GM12878 (cell line): ENCODE results near the gene SLC5A6. TPM values are rescaled to one million over a fixed set of nuclear protein-coding genes. Genes with fewer than 3 reads are reported as not detected.

ENCODE experiments used
- ATAC-seq: fragments of 200-7000 bp; cut with Tn5 transposase; 3 replicates; pipeline ENCODE4 v1.9.1; 2020; ENCODE audit warnings: mild to moderate bottlenecking, moderate library complexity
- BruUV-seq: library from RNA; stranded (reverse); fragments of 400-500 nt; replicated peaks from 2 replicates; lab custom pipeline; 2021; lab: Mats Ljungman, UMichigan
- CTCF ChIA-PET: fragments of 300-600 bp; sonication (Branson Sonifier 250); formaldehyde crosslinking; extraction: SDS; loops from one replicate; lab custom pipeline; 2021; ENCODE audit warnings: inconsistent platforms; lab: Yijun Ruan, JAX
- POLR2A ChIA-PET: fragments of 350-600 bp; formaldehyde crosslinking; extraction: SDS; loops from one replicate; lab custom pipeline; 2021; ENCODE audit warnings: inconsistent platforms; lab: Charles Lee
- RAD21 ChIA-PET: fragments of 300-600 bp; sonication (Branson Sonifier 250); formaldehyde crosslinking; loops from one replicate; lab custom pipeline; 2023; ENCODE audit warnings: antibody characterized with exemption; ENCODE audit not compliant: unreplicated experiment; lab: Charles Lee
- SMC1A ChIA-PET: fragments of 300-600 bp; sonication (Branson Sonifier 250); formaldehyde crosslinking; loops from one replicate; lab custom pipeline; 2023; ENCODE audit not compliant: unreplicated experiment, uncharacterized antibody; lab: Charles Lee
- DNase-seq: peaks from one replicate; pipeline ENCODE4 v3.0.0-alpha.2; 2011; ENCODE audit warnings: low read depth, low spot score
- FAIRE-seq: peaks from 3 replicates; lab custom pipeline; 2011; peaks lifted over from hg19 to GRCh38; lab: Jason Lieb, UNC
- H2AFZ ChIP-seq: 2 replicates; pipeline ENCODE4 v1.6.0; 2011; ENCODE audit warnings: low read depth, low read length, control low read depth; ENCODE audit not compliant: control insufficient read depth
- H3K27ac ChIP-seq: 2 replicates; pipeline ENCODE4 v1.5.1; 2011; ENCODE audit warnings: control low read depth; ENCODE audit not compliant: control insufficient read depth, insufficient read depth
- H3K27me3 ChIP-seq, 2 experiments: replicated peaks in 1 of 2; 2 replicates each; pipeline versions ENCODE4 v1.6.0 to v1.6.1; 2011; ENCODE audit warnings: low read length in 1 of 2; ENCODE audit not compliant: control insufficient read depth in 2 of 2, insufficient read depth in 2 of 2
- H3K36me3 ChIP-seq, 2 experiments: 2 replicates each; pipeline ENCODE4 v1.5.1; 2011; ENCODE audit warnings: low read length in 1 of 2; ENCODE audit not compliant: control insufficient read depth in 2 of 2, insufficient read depth in 2 of 2
- H3K4me1 ChIP-seq: 2 replicates; pipeline ENCODE4 v1.6.1; 2011; ENCODE audit warnings: mild to moderate bottlenecking, low read length, moderate library complexity, mixed read lengths; ENCODE audit not compliant: control insufficient read depth, insufficient read depth
- H3K4me2 ChIP-seq: 2 replicates; pipeline ENCODE4 v1.6.0; 2011; ENCODE audit warnings: control low read depth; ENCODE audit not compliant: control insufficient read depth, insufficient read depth
- H3K4me3 ChIP-seq: fragments of 200-600 bp; sonication (generic); 2 replicates; pipeline ENCODE4 v1.5.1; 2016
- H3K79me2 ChIP-seq: 2 replicates; pipeline ENCODE4 v1.6.0; 2011; ENCODE audit warnings: low read length; ENCODE audit not compliant: control insufficient read depth, insufficient read depth
- H3K9ac ChIP-seq: 2 replicates; pipeline ENCODE4 v1.8.0; 2011; ENCODE audit warnings: low read length, control low read depth, mixed read lengths; ENCODE audit not compliant: control insufficient read depth, insufficient read depth
- H3K9me3 ChIP-seq: replicated peaks from 3 replicates; pipeline ENCODE4 v1.5.1; 2011; ENCODE audit warnings: mild to moderate bottlenecking, low read length; ENCODE audit not compliant: control insufficient read depth, insufficient read depth
- H4K20me1 ChIP-seq: 2 replicates; pipeline ENCODE4 v1.6.0; 2011; ENCODE audit not compliant: control insufficient read depth, insufficient read depth
- HDGF ChIP-seq: fragments of 450-650 bp; IDR thresholded peaks from 2 replicates; pipeline ENCODE4 v1.6.1; 2016; ENCODE audit warnings: antibody characterized with exemption
- IKZF1 ChIP-seq: fragments of 450-650 bp; conservative IDR thresholded peaks from 2 replicates; pipeline ENCODE4 v1.6.1; 2017; ENCODE audit warnings: antibody characterized with exemption, mild to moderate bottlenecking
- IKZF2 ChIP-seq, 2 experiments: fragments of 450-650 bp; IDR thresholded peaks; 2 replicates each; pipeline ENCODE4 v1.6.1; 2017; ENCODE audit warnings: mild to moderate bottlenecking in 2 of 2, moderate library complexity in 2 of 2
- LARP7 ChIP-seq: fragments of 450-650 bp; IDR thresholded peaks from 2 replicates; pipeline ENCODE4 v1.6.1; 2017; ENCODE audit warnings: mild to moderate bottlenecking
- MAX ChIP-seq: IDR thresholded peaks from 2 replicates; pipeline ENCODE4 v1.6.1; 2012; ENCODE audit warnings: low read depth, low read length, improper control_type of control experiment
- MXI1 ChIP-seq: fragments of 150-350 bp; IDR thresholded peaks from 2 replicates; pipeline ENCODE4 v1.6.1; 2011; ENCODE audit warnings: low read depth, mild to moderate bottlenecking, inconsistent platforms, low read length, improper control_type of control experiment
- NFXL1 ChIP-seq: fragments of 450-650 bp; IDR thresholded peaks from 2 replicates; pipeline ENCODE4 v1.6.1; 2017; ENCODE audit warnings: antibody characterized with exemption, mild to moderate bottlenecking, borderline replicate concordance
- PAX5 ChIP-seq: IDR thresholded peaks from 2 replicates; pipeline ENCODE4 v1.6.1; 2011; ENCODE audit warnings: low read depth, low read length, borderline replicate concordance
- RBBP5 ChIP-seq: fragments of 200-600 bp; sonication (generic); conservative IDR thresholded peaks from 2 replicates; pipeline ENCODE4 v1.6.1; 2016
- RCOR1 ChIP-seq: conservative IDR thresholded peaks from 2 replicates; pipeline ENCODE4 v1.6.1; 2012; ENCODE audit warnings: low read depth, low read length, improper control_type of control experiment
- SIN3A ChIP-seq: IDR thresholded peaks from 2 replicates; pipeline ENCODE4 v1.6.1; 2012; ENCODE audit warnings: low read depth, low read length, improper control_type of control experiment
- ZBTB40 ChIP-seq: fragments of 450-650 bp; IDR thresholded peaks from 2 replicates; pipeline ENCODE4 v1.6.1; 2016; ENCODE audit warnings: mild to moderate bottlenecking, moderate library complexity, borderline replicate concordance
- WGBS: methylation state at CpG from one replicate; pipeline ENCODE4 v1.1.6; 2016; ENCODE audit warnings: low lambda C conversion rate; ENCODE audit not compliant: insufficient replicate concordance, insufficient coverage; ENCODE audit errors: missing lambda C conversion rate; 5-methylcytosine and 5-hydroxymethylcytosine counted together
- in situ Hi-C: fragments of 300-500 bp; cut with MboI; formaldehyde crosslinking; loops from 9 replicates; pipeline ENCODE4 v1.14.3; 2018; ENCODE audit warnings: mixed read lengths
- intact Hi-C: fragments of 100-400 bp; cut with micrococcal nuclease; formaldehyde crosslinking; loops from one replicate; pipeline ENCODE4 v1.14.2; 2022; ENCODE audit not compliant: unreplicated experiment
- polyA plus RNA-seq, 11 experiments: library from polyadenylated mRNA; depleted of rRNA in 4 of 11; unstranded in 6 of 11; stranded (reverse) in 5 of 11; fragments of >200 nt; fragmentation: Nextera tagmentation in 4 of 11; fragmentation: Illumina TruSeq in 1 of 11; extraction: Ambion mirVana in 4 of 11; extraction: Trizol in 1 of 11; gene quantifications; 1 replicate in 1 of 11; 2 replicates in 10 of 11; pipeline versions ENCODE4 v1.2.1 to v1.2.3, GENCODE V29; 2011 to 2016; ENCODE audit warnings: inconsistent platforms in 2 of 11, missing spikeins in 2 of 11, low read depth in 1 of 11
- total RNA-seq, 4 experiments: library from RNA; depleted of rRNA in 3 of 4; stranded (reverse); fragments of >200 nt in 3 of 4; fragmentation: Illumina TruSeq in 1 of 4; extraction: Trizol in 1 of 4; gene quantifications; 2 replicates each; pipeline versions ENCODE4 v1.2.1 to v1.2.3, GENCODE V29; 2013 to 2021
- TF ChIP-seq, protein P1 (sequence below): fragments of 450-650 bp; conservative IDR thresholded peaks from 2 replicates; pipeline ENCODE4 v1.6.1; 2017; ENCODE audit warnings: mild to moderate bottlenecking, moderate library complexity

SLC5A6 gene
- total and polyA plus RNA-seq, 10 of the 15 experiments (the other 5 are each of a cell fraction or from before 2014, with no cell fraction given), result 13.1 to 101 (median 55.3) TPM

DNA sequence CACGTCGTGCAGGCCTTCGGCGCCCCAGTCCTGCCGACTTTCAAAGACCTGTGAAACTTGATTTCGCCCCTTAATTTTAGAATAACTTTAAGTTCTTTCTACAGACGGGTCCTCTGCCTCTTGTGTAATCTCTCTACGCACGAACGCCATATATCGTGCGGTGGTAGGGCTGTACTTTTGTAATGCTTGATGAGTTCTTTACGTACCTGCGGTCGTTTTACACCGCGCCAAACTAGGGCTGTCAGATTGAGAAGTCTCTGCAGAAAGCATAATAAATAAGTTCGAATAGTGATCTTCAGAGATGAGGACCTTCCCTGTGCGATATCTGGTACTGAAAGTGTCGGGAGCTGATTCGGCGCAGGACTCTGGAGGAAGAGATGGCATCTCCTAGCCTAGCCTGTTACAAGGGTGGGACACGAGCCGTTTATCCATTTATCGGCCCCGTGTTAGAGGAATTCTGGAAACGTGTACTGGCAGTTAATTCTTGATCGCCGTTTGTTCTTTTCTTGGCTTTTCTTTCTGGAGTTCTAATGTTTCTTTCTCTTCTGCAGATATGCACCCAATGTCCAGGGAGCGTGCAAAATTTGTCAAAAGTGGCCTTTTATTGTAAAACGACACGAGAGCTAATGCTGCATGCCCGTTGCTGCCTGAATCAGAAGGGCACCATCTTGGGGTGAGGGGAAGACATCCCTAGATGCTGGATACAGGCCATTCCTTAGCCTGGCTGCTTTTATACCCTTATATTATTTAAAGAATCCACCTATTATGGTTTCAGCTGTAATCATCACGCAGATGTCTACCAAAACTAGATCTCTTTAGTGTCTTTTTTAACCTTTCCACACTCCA lies 781 bp upstream of the SLC5A6 start (continued):
- TF ChIP-seq IKZF2 (IDR thresholded peaks at IDR 0.05) (peak in 1 of 2 experiments; percentile 5; a peak in 1 of 4 replicates), PAX5 (peak; percentile 56; the same call in 1 of the 2 replicates)

- Histone ChIP-seq H3K79me2 (peaks cover 53% of the 10 kb centered on the region), H3K4me3 (peak overlapping the region; percentile 70), H3K27me3 (no peaks in the 10 kb centered on the region), H2AFZ (peak overlapping the region; percentile 69), H3K27ac (peak overlapping the region; percentile 65), H3K36me3 (peaks cover 6 to 11% of the 10 kb centered on the region in 2 experiments), H3K4me1 (peaks cover 7% of the 10 kb centered on the region), H3K9ac (peak overlapping the region; percentile 96), H3K4me2 (peak overlapping the region; percentile 82), H4K20me1 (no peaks in the 10 kb centered on the region), H3K9me3 (no peaks in the 10 kb centered on the region)
- ChIA-PET SMC1A (interaction anchor here (1.0 kb wide), 1 partner anchor 77 kb away, joined by 3 read pairs; the partner anchor contains the start of gene PREB), CTCF (interaction anchor here (0.7 to 2.0 kb wide), 6 partner anchors 41 to 161 kb away, joined by 3 to 6 read pairs (median 4); no protein-coding TSS in a partner anchor), POLR2A (interaction anchor here (0.6 to 1.5 kb wide), 4 partner anchors 78 to 1065 kb away, joined by 3 to 7 read pairs (median 5); partner anchors contain the start of gene PREB), RAD21 (interaction anchor here (1.3 kb wide), 1 partner anchor 78 kb away, joined by 3 read pairs; no protein-coding TSS in a partner anchor)
- in situ Hi-C loops (no loop called here), intact Hi-C loops (loop anchor here (10.0 kb wide), 1 partner anchor 143 kb away; the partner anchor contains the start of gene GTF3C2)
- no peak for FAIRE-seq
- 4% methylated on average over 37 of the region's 48 CpGs for WGBS
- no peak for DNase-seq
- ATAC-seq, result peak; percentile 2
- TSS peak; percentile 87 for BruUV-seq
- TF ChIP-seq RBBP5, result no peak
- 0 out of 2 replicates have a peak, but pooled peaks have one; percentile 12 for TF ChIP-seq RCOR1
- no peak for TF ChIP-seq NFXL1
- TF ChIP-seq, protein P1, sequence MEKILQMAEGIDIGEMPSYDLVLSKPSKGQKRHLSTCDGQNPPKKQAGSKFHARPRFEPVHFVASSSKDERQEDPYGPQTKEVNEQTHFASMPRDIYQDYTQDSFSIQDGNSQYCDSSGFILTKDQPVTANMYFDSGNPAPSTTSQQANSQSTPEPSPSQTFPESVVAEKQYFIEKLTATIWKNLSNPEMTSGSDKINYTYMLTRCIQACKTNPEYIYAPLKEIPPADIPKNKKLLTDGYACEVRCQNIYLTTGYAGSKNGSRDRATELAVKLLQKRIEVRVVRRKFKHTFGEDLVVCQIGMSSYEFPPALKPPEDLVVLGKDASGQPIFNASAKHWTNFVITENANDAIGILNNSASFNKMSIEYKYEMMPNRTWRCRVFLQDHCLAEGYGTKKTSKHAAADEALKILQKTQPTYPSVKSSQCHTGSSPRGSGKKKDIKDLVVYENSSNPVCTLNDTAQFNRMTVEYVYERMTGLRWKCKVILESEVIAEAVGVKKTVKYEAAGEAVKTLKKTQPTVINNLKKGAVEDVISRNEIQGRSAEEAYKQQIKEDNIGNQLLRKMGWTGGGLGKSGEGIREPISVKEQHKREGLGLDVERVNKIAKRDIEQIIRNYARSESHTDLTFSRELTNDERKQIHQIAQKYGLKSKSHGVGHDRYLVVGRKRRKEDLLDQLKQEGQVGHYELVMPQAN, result peak; percentile 32; the same call in 1 of the 2 replicates
- TF ChIP-seq MXI1, result peak; percentile 85
- TF ChIP-seq HDGF, result peak; percentile 17; the same call in 1 of the 2 replicates
- no peak; the same call in 1 of the 2 replicates for TF ChIP-seq SIN3A
- peak; percentile 26; the same call in 1 of the 2 replicates for TF ChIP-seq IKZF1
- no peak for TF ChIP-seq ZBTB40
- peak; percentile 53 for TF ChIP-seq MAX
- TF ChIP-seq IKZF2 (IDR thresholded peaks at IDR 0.05), result 0 out of 4 replicates have a peak, but pooled peaks have one; percentile 15 to 34
- TF ChIP-seq LARP7, result 0 out of 2 replicates have a peak, but pooled peaks have one; percentile 22
These were observed 676 bp downstream of the SLC5A6 start for GRCh38 chr2:27211241-27211942.
